GM12878 (cell line): ENCODE measurements around the gene GPALPP1. TPM values are rescaled to one million over a fixed set of nuclear protein-coding genes. Genes with fewer than 3 reads are reported as not detected.

ENCODE experiments used
- ATAC-seq: fragments of 200-7000 bp; cut with Tn5 transposase; 3 replicates; pipeline ENCODE4 v1.9.1; 2020; ENCODE audit warnings: mild to moderate bottlenecking, moderate library complexity
- BruUV-seq: library from RNA; stranded (reverse); fragments of 400-500 nt; replicated peaks from 2 replicates; lab custom pipeline; 2021; lab: Mats Ljungman, UMichigan
- CTCF ChIA-PET: fragments of 300-600 bp; sonication (Branson Sonifier 250); formaldehyde crosslinking; extraction: SDS; loops from one replicate; lab custom pipeline; 2021; ENCODE audit warnings: inconsistent platforms; lab: Yijun Ruan, JAX
- POLR2A ChIA-PET: fragments of 350-600 bp; formaldehyde crosslinking; extraction: SDS; loops from one replicate; lab custom pipeline; 2021; ENCODE audit warnings: inconsistent platforms; lab: Charles Lee
- RAD21 ChIA-PET: fragments of 300-600 bp; sonication (Branson Sonifier 250); formaldehyde crosslinking; loops from one replicate; lab custom pipeline; 2023; ENCODE audit warnings: antibody characterized with exemption; ENCODE audit not compliant: unreplicated experiment; lab: Charles Lee
- SMC1A ChIA-PET: fragments of 300-600 bp; sonication (Branson Sonifier 250); formaldehyde crosslinking; loops from one replicate; lab custom pipeline; 2023; ENCODE audit not compliant: unreplicated experiment, uncharacterized antibody; lab: Charles Lee
- DNase-seq: peaks from one replicate; pipeline ENCODE4 v3.0.0-alpha.2; 2011; ENCODE audit warnings: low read depth, low spot score
- FAIRE-seq: peaks from 3 replicates; lab custom pipeline; 2011; peaks lifted over from hg19 to GRCh38; lab: Jason Lieb, UNC
- H2AFZ ChIP-seq: 2 replicates; pipeline ENCODE4 v1.6.0; 2011; ENCODE audit warnings: low read depth, low read length, control low read depth; ENCODE audit not compliant: control insufficient read depth
- H3K27ac ChIP-seq: 2 replicates; pipeline ENCODE4 v1.5.1; 2011; ENCODE audit warnings: control low read depth; ENCODE audit not compliant: control insufficient read depth, insufficient read depth
- H3K27me3 ChIP-seq, 2 experiments: replicated peaks in 1 of 2; 2 replicates each; pipeline versions ENCODE4 v1.6.0 to v1.6.1; 2011; ENCODE audit warnings: low read length in 1 of 2; ENCODE audit not compliant: control insufficient read depth in 2 of 2, insufficient read depth in 2 of 2
- H3K36me3 ChIP-seq, 2 experiments: 2 replicates each; pipeline ENCODE4 v1.5.1; 2011; ENCODE audit warnings: low read length in 1 of 2; ENCODE audit not compliant: control insufficient read depth in 2 of 2, insufficient read depth in 2 of 2
- H3K4me1 ChIP-seq: 2 replicates; pipeline ENCODE4 v1.6.1; 2011; ENCODE audit warnings: mild to moderate bottlenecking, low read length, moderate library complexity, mixed read lengths; ENCODE audit not compliant: control insufficient read depth, insufficient read depth
- H3K4me2 ChIP-seq: 2 replicates; pipeline ENCODE4 v1.6.0; 2011; ENCODE audit warnings: control low read depth; ENCODE audit not compliant: control insufficient read depth, insufficient read depth
- H3K4me3 ChIP-seq: fragments of 200-600 bp; sonication (generic); 2 replicates; pipeline ENCODE4 v1.5.1; 2016
- H3K79me2 ChIP-seq: 2 replicates; pipeline ENCODE4 v1.6.0; 2011; ENCODE audit warnings: low read length; ENCODE audit not compliant: control insufficient read depth, insufficient read depth
- H3K9ac ChIP-seq: 2 replicates; pipeline ENCODE4 v1.8.0; 2011; ENCODE audit warnings: low read length, control low read depth, mixed read lengths; ENCODE audit not compliant: control insufficient read depth, insufficient read depth
- H3K9me3 ChIP-seq: replicated peaks from 3 replicates; pipeline ENCODE4 v1.5.1; 2011; ENCODE audit warnings: mild to moderate bottlenecking, low read length; ENCODE audit not compliant: control insufficient read depth, insufficient read depth
- H4K20me1 ChIP-seq: 2 replicates; pipeline ENCODE4 v1.6.0; 2011; ENCODE audit not compliant: control insufficient read depth, insufficient read depth
- CBFB ChIP-seq: IDR thresholded peaks from 2 replicates; pipeline ENCODE4 v1.6.1; 2016; ENCODE audit warnings: antibody characterized with exemption, low read depth
- CEBPB ChIP-seq, 2 experiments: fragments of 150-350 bp in 1 of 2; IDR thresholded peaks; 2 replicates each; pipeline ENCODE4 v1.6.1; 2012 to 2014; ENCODE audit warnings: low read depth in 2 of 2, low read length in 2 of 2, borderline replicate concordance in 1 of 2, inconsistent platforms in 1 of 2
- E2F4 ChIP-seq: IDR thresholded peaks from 2 replicates; pipeline ENCODE4 v1.6.1; 2012; ENCODE audit warnings: low read depth, low read length, improper control_type of control experiment
- ESRRA ChIP-seq: IDR thresholded peaks from 2 replicates; pipeline ENCODE4 v1.6.1; 2012; ENCODE audit warnings: mild to moderate bottlenecking, low read length, improper control_type of control experiment
- KLF5 ChIP-seq: fragments of 450-650 bp; IDR thresholded peaks from 2 replicates; pipeline ENCODE4 v1.6.1; 2014; ENCODE audit warnings: mild to moderate bottlenecking; ENCODE audit not compliant: partially characterized antibody
- MAX ChIP-seq: IDR thresholded peaks from 2 replicates; pipeline ENCODE4 v1.6.1; 2012; ENCODE audit warnings: low read depth, low read length, improper control_type of control experiment
- NR2C1 ChIP-seq: fragments of 450-650 bp; IDR thresholded peaks from 2 replicates; pipeline ENCODE4 v1.6.1; 2017; ENCODE audit warnings: antibody characterized with exemption, mild to moderate bottlenecking, moderate library complexity
- ZBTB11 ChIP-seq: fragments of 450-650 bp; formaldehyde crosslinking; IDR thresholded peaks from 2 replicates; pipeline ENCODE4 v1.5.0; 2022; ENCODE audit warnings: mild to moderate bottlenecking, missing genetic modification characterization
- ZNF384 ChIP-seq: IDR thresholded peaks from 2 replicates; pipeline ENCODE4 v1.6.1; 2012; ENCODE audit warnings: low read depth, mild to moderate bottlenecking, low read length, improper control_type of control experiment, borderline replicate concordance
- ZNF592 ChIP-seq: fragments of 450-650 bp; IDR thresholded peaks from 2 replicates; pipeline ENCODE4 v1.6.1; 2017; ENCODE audit warnings: mild to moderate bottlenecking, moderate library complexity
- WGBS: methylation state at CpG from one replicate; pipeline ENCODE4 v1.1.6; 2016; ENCODE audit warnings: low lambda C conversion rate; ENCODE audit not compliant: insufficient replicate concordance, insufficient coverage; ENCODE audit errors: missing lambda C conversion rate; 5-methylcytosine and 5-hydroxymethylcytosine counted together
- in situ Hi-C: fragments of 300-500 bp; cut with MboI; formaldehyde crosslinking; loops from 9 replicates; pipeline ENCODE4 v1.14.3; 2018; ENCODE audit warnings: mixed read lengths
- intact Hi-C: fragments of 100-400 bp; cut with micrococcal nuclease; formaldehyde crosslinking; loops from one replicate; pipeline ENCODE4 v1.14.2; 2022; ENCODE audit not compliant: unreplicated experiment
- polyA plus RNA-seq, 11 experiments: library from polyadenylated mRNA; depleted of rRNA in 4 of 11; unstranded in 6 of 11; stranded (reverse) in 5 of 11; fragments of >200 nt; fragmentation: Nextera tagmentation in 4 of 11; fragmentation: Illumina TruSeq in 1 of 11; extraction: Ambion mirVana in 4 of 11; extraction: Trizol in 1 of 11; gene quantifications; 1 replicate in 1 of 11; 2 replicates in 10 of 11; pipeline versions ENCODE4 v1.2.1 to v1.2.3, GENCODE V29; 2011 to 2016; ENCODE audit warnings: inconsistent platforms in 2 of 11, missing spikeins in 2 of 11, low read depth in 1 of 11
- total RNA-seq, 4 experiments: library from RNA; depleted of rRNA in 3 of 4; stranded (reverse); fragments of >200 nt in 3 of 4; fragmentation: Illumina TruSeq in 1 of 4; extraction: Trizol in 1 of 4; gene quantifications; 2 replicates each; pipeline versions ENCODE4 v1.2.1 to v1.2.3, GENCODE V29; 2013 to 2021

The GPALPP1 gene
- total and polyA plus RNA-seq, 10 of the 15 experiments (the other 5 are each of a cell fraction or from before 2014, with no cell fraction given): 14.2 to 32.4 (median 27.9) TPM

GRCh38 chr13:45074721-45075120, 85.4 kb downstream of the GPALPP1 start:
- BruUV-seq: no TSS peak
- H3K4me1 ChIP-seq: no peaks in the 10 kb centered on the region
- DNase-seq (no peak), FAIRE-seq (no peak), ATAC-seq (no peak)
- ChIA-PET POLR2A (no interaction called here), RAD21 (no interaction called here), CTCF (interaction anchor here (0.6 to 0.7 kb wide), 2 partner anchors 30 to 317 kb away, joined by 3 read pairs; no protein-coding TSS in a partner anchor), SMC1A (no interaction called here)
- WGBS: 32% methylated on average over 6 of the region's 6 CpGs
- H3K79me2 ChIP-seq: no peaks in the 10 kb centered on the region
- H3K4me3 ChIP-seq: no peak overlapping the region
- intact Hi-C loops: no loop called here
- no peak overlapping the region for H3K4me2 ChIP-seq
- H4K20me1 ChIP-seq: no peaks in the 10 kb centered on the region
- H3K9ac ChIP-seq: no peak overlapping the region
- no peak overlapping the region for H3K27ac ChIP-seq
- in situ Hi-C loops: no loop called here
- no peak overlapping the region for H2AFZ ChIP-seq
- no peaks in the 10 kb centered on the region for H3K9me3 ChIP-seq
- no peak for TF ChIP-seq ZNF384
- no peak for TF ChIP-seq ZBTB11 (CRISPR knock-in tag)
- TF ChIP-seq CEBPB (IDR thresholded peaks at IDR 0.05; ENCODE audit: borderline replicate concordance in 1 of 2, low read depth in 2 of 2, low read length in 2 of 2): no peak
- no peak for TF ChIP-seq NR2C1
- TF ChIP-seq KLF5: no peak
- TF ChIP-seq E2F4: no peak
- no peak for TF ChIP-seq ESRRA
- TF ChIP-seq MAX: no peak
- TF ChIP-seq ZNF592: no peak
- TF ChIP-seq CBFB: no peak
- H3K27me3 ChIP-seq: no peaks in the 10 kb centered on the region
- no peaks in the 10 kb centered on the region for H3K36me3 ChIP-seq
